B cell (primary cell): Measurements from ENCODE around the gene MICOS13.

Source experiments
- CTCF ChIP-seq: fragments of 200-600 bp; IDR thresholded peaks from one replicate; pipeline ENCODE4 v1.8.0; 2022; ENCODE audit warnings: antibody characterized with exemption, mild to moderate bottlenecking
- EZH2 ChIP-seq: IDR thresholded peaks from 2 replicates; pipeline ENCODE4 v1.6.1; 2012; ENCODE audit warnings: borderline replicate concordance, low read depth, mild to moderate bottlenecking, moderate library complexity, low read length; ENCODE audit not compliant: insufficient read depth, poor library complexity, severe bottlenecking

GRCh38 chr19:5667751-5668271, 12.5 kb downstream of the MICOS13 start:
- TF ChIP-seq CTCF (no peak), EZH2 (no peak)
